GM13976 (cell line): Measurements from ENCODE around the gene GATAD2A.

Source experiments
- DNase-seq: peaks from one replicate; pipeline ENCODE4 v3.0.0; 2012; ENCODE audit warnings: low spot score
- CTCF ChIP-seq: IDR thresholded peaks from 2 replicates; pipeline ENCODE4 v1.5.1; 2012; ENCODE audit warnings: borderline replicate concordance, mild to moderate bottlenecking; ENCODE audit not compliant: insufficient read depth; ENCODE audit errors: extremely low read depth, missing control alignments, control extremely low read depth
- in situ Hi-C: fragments of 300-500 bp; cut with MboI; formaldehyde crosslinking; loops from one replicate; pipeline ENCODE4 v1.12.0; 2022; ENCODE audit warnings: low sequenced_read_pairs, mixed read lengths, inconsistent platforms; ENCODE audit not compliant: unreplicated experiment

GATAD2A gene

GRCh38 chr19:19416280-19416679, 10.8 kb downstream of the GATAD2A start:
- in situ Hi-C loops = no loop called here
- DNase-seq = no peak
- TF ChIP-seq CTCF = no peak

- in situ Hi-C loops = no loop called here
- no peak for DNase-seq
- no peak for TF ChIP-seq CTCF
Measured at GRCh38 chr19:19417046-19417445, 11.6 kb downstream of the GATAD2A start.

GRCh38 chr19:19417628-19418245, 12.3 kb downstream of the GATAD2A start:
- in situ Hi-C loops = no loop called here
- no peak for DNase-seq
- no peak for TF ChIP-seq CTCF

- in situ Hi-C loops = no loop called here
- DNase-seq = no peak
- TF ChIP-seq CTCF = no peak
Measured at GRCh38 chr19:19418555-19419260, 13.2 kb downstream of the GATAD2A start.

- TF ChIP-seq CTCF = no peak
- in situ Hi-C loops = no loop called here
- DNase-seq = no peak
Measured at GRCh38 chr19:19420570-19421298, 15.3 kb downstream of the GATAD2A start.

- DNase-seq = no peak
- in situ Hi-C loops = no loop called here
- no peak for TF ChIP-seq CTCF
Measured at GRCh38 chr19:19421299-19421696, 15.8 kb downstream of the GATAD2A start.
